Prostate gland (tissue), 2 donors: Measurements from ENCODE around the gene RGMA.

Experiments used
- POLR2A ChIP-seq: fragments of 450-650 bp; IDR thresholded peaks from one replicate; pipeline ENCODE4 v1.6.1; 2016; ENCODE audit warnings: antibody characterized with exemption, mild to moderate bottlenecking
- TF ChIP-seq, protein P1 (sequence below), 4 experiments: fragments of 200-600 bp in 2 of 4; fragments of 450-650 bp in 2 of 4; sonication (generic) in 2 of 4; IDR thresholded peaks; 1 replicate in 3 of 4; 2 replicates in 1 of 4; pipeline ENCODE4 v1.5.1; 2016 to 2019; ENCODE audit warnings: antibody characterized with exemption in 4 of 4, mild to moderate bottlenecking in 2 of 4, moderate library complexity in 2 of 4

DNA sequence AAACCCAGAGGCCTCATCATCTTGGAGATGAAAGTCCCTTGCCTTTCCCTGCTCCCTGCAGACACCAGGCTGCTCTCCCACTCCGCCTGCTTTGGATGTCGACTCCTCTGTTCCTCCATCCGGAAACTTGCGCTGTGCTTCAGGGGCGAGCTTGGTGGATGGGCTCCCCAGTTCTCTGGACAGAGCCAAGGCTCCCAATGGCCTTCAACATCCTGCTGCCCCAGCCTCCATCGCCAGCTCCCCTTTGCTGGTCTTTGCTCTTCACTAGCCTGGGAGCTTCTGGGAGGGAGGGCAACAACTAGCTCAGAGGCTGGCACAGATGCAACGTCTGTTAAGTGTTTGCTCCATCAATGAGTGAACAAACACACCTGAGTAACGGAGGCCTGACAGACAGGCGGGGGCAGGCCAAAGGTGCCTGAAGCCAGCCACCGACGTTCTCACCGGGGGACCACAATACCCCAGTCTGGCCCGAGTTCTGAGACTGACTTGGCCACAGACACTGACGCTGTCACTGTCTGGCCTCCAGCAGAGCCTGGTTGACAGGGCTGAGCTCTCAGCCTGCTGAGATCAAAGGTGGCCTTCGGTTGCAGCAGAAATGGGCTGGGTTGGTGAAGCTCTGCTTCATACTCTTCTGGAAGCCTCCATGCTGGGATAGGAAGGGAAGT lies 39.0 kb downstream of the RGMA start:
- TF ChIP-seq, protein P1, sequence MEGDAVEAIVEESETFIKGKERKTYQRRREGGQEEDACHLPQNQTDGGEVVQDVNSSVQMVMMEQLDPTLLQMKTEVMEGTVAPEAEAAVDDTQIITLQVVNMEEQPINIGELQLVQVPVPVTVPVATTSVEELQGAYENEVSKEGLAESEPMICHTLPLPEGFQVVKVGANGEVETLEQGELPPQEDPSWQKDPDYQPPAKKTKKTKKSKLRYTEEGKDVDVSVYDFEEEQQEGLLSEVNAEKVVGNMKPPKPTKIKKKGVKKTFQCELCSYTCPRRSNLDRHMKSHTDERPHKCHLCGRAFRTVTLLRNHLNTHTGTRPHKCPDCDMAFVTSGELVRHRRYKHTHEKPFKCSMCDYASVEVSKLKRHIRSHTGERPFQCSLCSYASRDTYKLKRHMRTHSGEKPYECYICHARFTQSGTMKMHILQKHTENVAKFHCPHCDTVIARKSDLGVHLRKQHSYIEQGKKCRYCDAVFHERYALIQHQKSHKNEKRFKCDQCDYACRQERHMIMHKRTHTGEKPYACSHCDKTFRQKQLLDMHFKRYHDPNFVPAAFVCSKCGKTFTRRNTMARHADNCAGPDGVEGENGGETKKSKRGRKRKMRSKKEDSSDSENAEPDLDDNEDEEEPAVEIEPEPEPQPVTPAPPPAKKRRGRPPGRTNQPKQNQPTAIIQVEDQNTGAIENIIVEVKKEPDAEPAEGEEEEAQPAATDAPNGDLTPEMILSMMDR (IDR thresholded peaks at IDR 0.05): no peak
- no peak for TF ChIP-seq POLR2A
